WTC11 (cell line): ENCODE data around the gene LAMA2. TPM values are rescaled to one million over a fixed set of nuclear protein-coding genes. Genes with fewer than 3 reads are reported as not detected.

Experiments
- ATAC-seq: fragments of 200-7000 bp; cut with Tn5 transposase; 2 replicates; pipeline ENCODE4 v1.10.0; 2021; ENCODE audit warnings: mild to moderate bottlenecking, moderate library complexity
- CTCF ChIA-PET: fragments of 300-600 bp; sonication (Branson Sonifier 250); formaldehyde crosslinking; loops from one replicate; lab custom pipeline; 2021; ENCODE audit warnings: antibody characterized with exemption; lab: Charles Lee
- POLR2A ChIA-PET: fragments of 350-600 bp; sonication (Branson Sonifier 250); formaldehyde crosslinking; loops from one replicate; lab custom pipeline; 2021; ENCODE audit warnings: antibody characterized with exemption; lab: Charles Lee
- DNase-seq: peaks from one replicate; pipeline ENCODE4 v3.0.0; 2021; ENCODE audit warnings: low spot score
- H3K27ac Mint-ChIP-seq: 2 replicates; pipeline ENCODE4 v1.8.0; 2021; ENCODE audit warnings: mixed read lengths
- H3K27me3 Mint-ChIP-seq: 2 replicates; pipeline ENCODE4 v1.8.0; 2021; ENCODE audit warnings: low read depth, mild to moderate bottlenecking, moderate library complexity, mixed read lengths
- H3K36me3 Mint-ChIP-seq: 2 replicates; pipeline ENCODE4 v1.8.0; 2021; ENCODE audit warnings: mixed read lengths
- H3K4me1 Mint-ChIP-seq: 2 replicates; pipeline ENCODE4 v1.8.0; 2022; ENCODE audit warnings: mixed read lengths
- H3K4me3 Mint-ChIP-seq: 2 replicates; pipeline ENCODE4 v1.8.0; 2021; ENCODE audit warnings: mild to moderate bottlenecking, moderate library complexity, mixed read lengths
- H3K9me3 Mint-ChIP-seq: 2 replicates; pipeline ENCODE4 v1.8.0; 2021; ENCODE audit warnings: mixed read lengths
- AR ChIP-seq: fragments of 250-450 bp; sonication (Bioruptor Pico); IDR thresholded peaks from 2 replicates; pipeline ENCODE4 v1.9.0; 2021; ENCODE audit warnings: mild to moderate bottlenecking
- ATF3 ChIP-seq: sonication (generic); formaldehyde crosslinking; conservative IDR thresholded peaks from 2 replicates; pipeline ENCODE4 v1.8.1; 2022; ENCODE audit warnings: mild to moderate bottlenecking, missing genetic modification reagents
- CBFB ChIP-seq: sonication (generic); formaldehyde crosslinking; IDR thresholded peaks from 2 replicates; pipeline ENCODE4 v1.8.1; 2022; ENCODE audit warnings: mild to moderate bottlenecking, low read depth, missing genetic modification reagents
- FOXP1 ChIP-seq: sonication (generic); formaldehyde crosslinking; IDR thresholded peaks from 2 replicates; pipeline ENCODE4 v1.8.0; 2022; ENCODE audit warnings: missing genetic modification reagents, mild to moderate bottlenecking, moderate library complexity, borderline replicate concordance
- HMGA2 ChIP-seq: fragments of 250-450 bp; sonication (Bioruptor Pico); IDR thresholded peaks from 2 replicates; pipeline ENCODE4 v1.4.0; 2021; ENCODE audit warnings: mild to moderate bottlenecking, moderate library complexity
- JUN ChIP-seq: sonication (generic); formaldehyde crosslinking; IDR thresholded peaks from 2 replicates; pipeline ENCODE4 v1.8.0; 2023; ENCODE audit warnings: mild to moderate bottlenecking, missing genetic modification reagents
- MAX ChIP-seq: sonication (generic); formaldehyde crosslinking; IDR thresholded peaks from 2 replicates; pipeline ENCODE4 v1.8.0; 2022; ENCODE audit warnings: mild to moderate bottlenecking, missing genetic modification reagents
- MXD4 ChIP-seq: fragments of 250-450 bp; sonication (Bioruptor Pico); IDR thresholded peaks from 2 replicates; pipeline ENCODE4 v1.8.0; 2021; ENCODE audit warnings: mild to moderate bottlenecking, moderate library complexity, borderline replicate concordance
- NFATC4 ChIP-seq: fragments of 250-450 bp; sonication (Bioruptor Pico); IDR thresholded peaks from 2 replicates; pipeline ENCODE4 v1.9.0; 2021; ENCODE audit warnings: mild to moderate bottlenecking
- NR3C1 ChIP-seq: sonication (generic); formaldehyde crosslinking; conservative IDR thresholded peaks from 2 replicates; pipeline ENCODE4 v1.8.1; 2023; ENCODE audit warnings: low read depth, mild to moderate bottlenecking, missing genetic modification reagents
- SMAD3 ChIP-seq: sonication (generic); formaldehyde crosslinking; IDR thresholded peaks from 2 replicates; pipeline ENCODE4 v1.8.0; 2022; ENCODE audit warnings: missing genetic modification reagents, mild to moderate bottlenecking, borderline replicate concordance
- TCF7 ChIP-seq: sonication (generic); formaldehyde crosslinking; IDR thresholded peaks from 2 replicates; pipeline ENCODE4 v1.8.0; 2022; ENCODE audit warnings: mild to moderate bottlenecking, low read depth, missing genetic modification reagents, moderate library complexity
- TEAD4 ChIP-seq: sonication (generic); formaldehyde crosslinking; IDR thresholded peaks from 2 replicates; pipeline ENCODE4 v1.8.0; 2022; ENCODE audit warnings: mild to moderate bottlenecking, missing genetic modification reagents
- ZBTB43 ChIP-seq: sonication (generic); formaldehyde crosslinking; IDR thresholded peaks from 2 replicates; pipeline ENCODE4 v1.8.1; 2023; ENCODE audit warnings: mild to moderate bottlenecking, missing genetic modification reagents
- ZNF263 ChIP-seq: sonication (generic); formaldehyde crosslinking; IDR thresholded peaks from 2 replicates; pipeline ENCODE4 v1.8.1; 2022; ENCODE audit warnings: low read depth, mild to moderate bottlenecking, moderate library complexity, missing genetic modification reagents
- ZNF281 ChIP-seq: sonication (generic); formaldehyde crosslinking; IDR thresholded peaks from 2 replicates; pipeline ENCODE4 v1.8.0; 2023; ENCODE audit warnings: mild to moderate bottlenecking, missing genetic modification reagents
- ZNF416 ChIP-seq: fragments of 250-450 bp; sonication (Bioruptor Pico); IDR thresholded peaks from 2 replicates; pipeline ENCODE4 v1.9.0; 2021; ENCODE audit warnings: mild to moderate bottlenecking, inconsistent platforms
- total RNA-seq: library from RNA; stranded (reverse); gene quantifications from 3 replicates; pipeline ENCODE4 v1.2.3, GENCODE V29; 2021
- TF ChIP-seq, protein P1 (sequence below): sonication (generic); formaldehyde crosslinking; IDR thresholded peaks from 2 replicates; pipeline ENCODE4 v1.8.0; 2022; ENCODE audit warnings: mild to moderate bottlenecking, missing genetic modification reagents
- TF ChIP-seq, protein P2 (sequence below): sonication (generic); formaldehyde crosslinking; IDR thresholded peaks from 2 replicates; pipeline ENCODE4 v1.8.1; 2023; ENCODE audit warnings: mild to moderate bottlenecking, moderate library complexity, missing genetic modification reagents
- TF ChIP-seq, protein P3 (sequence below): sonication (generic); formaldehyde crosslinking; IDR thresholded peaks from 2 replicates; pipeline ENCODE4 v1.8.1; 2022; ENCODE audit warnings: missing genetic modification reagents, borderline replicate concordance

The LAMA2 gene
- total RNA-seq, 1 experiment from 2014 or later, result 6.6 TPM

GRCh38 chr6:129558248-129558647 lies 675.3 kb downstream of the LAMA2 start:
- Mint-ChIP-seq H3K9me3 (no peaks in the 10 kb centered on the region), H3K27me3 (no peaks in the 10 kb centered on the region), H3K27ac (no peak overlapping the region), H3K4me1 (0 out of 2 replicates have a peak, but pooled peaks cover 2% of the 10 kb centered on the region), H3K4me3 (no peak overlapping the region), H3K36me3 (no peaks in the 10 kb centered on the region)
- ATAC-seq, result no peak
- DNase-seq, result no peak
- ChIA-PET POLR2A (no interaction called here), CTCF (no interaction called here)
- TF ChIP-seq, protein P1, sequence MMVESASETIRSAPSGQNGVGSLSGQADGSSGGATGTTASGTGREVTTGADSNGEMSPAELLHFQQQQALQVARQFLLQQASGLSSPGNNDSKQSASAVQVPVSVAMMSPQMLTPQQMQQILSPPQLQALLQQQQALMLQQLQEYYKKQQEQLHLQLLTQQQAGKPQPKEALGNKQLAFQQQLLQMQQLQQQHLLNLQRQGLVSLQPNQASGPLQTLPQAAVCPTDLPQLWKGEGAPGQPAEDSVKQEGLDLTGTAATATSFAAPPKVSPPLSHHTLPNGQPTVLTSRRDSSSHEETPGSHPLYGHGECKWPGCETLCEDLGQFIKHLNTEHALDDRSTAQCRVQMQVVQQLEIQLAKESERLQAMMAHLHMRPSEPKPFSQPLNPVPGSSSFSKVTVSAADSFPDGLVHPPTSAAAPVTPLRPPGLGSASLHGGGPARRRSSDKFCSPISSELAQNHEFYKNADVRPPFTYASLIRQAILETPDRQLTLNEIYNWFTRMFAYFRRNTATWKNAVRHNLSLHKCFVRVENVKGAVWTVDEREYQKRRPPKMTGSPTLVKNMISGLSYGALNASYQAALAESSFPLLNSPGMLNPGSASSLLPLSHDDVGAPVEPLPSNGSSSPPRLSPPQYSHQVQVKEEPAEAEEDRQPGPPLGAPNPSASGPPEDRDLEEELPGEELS (CRISPR knock-in tag), result no peak
- TF ChIP-seq, protein P2, sequence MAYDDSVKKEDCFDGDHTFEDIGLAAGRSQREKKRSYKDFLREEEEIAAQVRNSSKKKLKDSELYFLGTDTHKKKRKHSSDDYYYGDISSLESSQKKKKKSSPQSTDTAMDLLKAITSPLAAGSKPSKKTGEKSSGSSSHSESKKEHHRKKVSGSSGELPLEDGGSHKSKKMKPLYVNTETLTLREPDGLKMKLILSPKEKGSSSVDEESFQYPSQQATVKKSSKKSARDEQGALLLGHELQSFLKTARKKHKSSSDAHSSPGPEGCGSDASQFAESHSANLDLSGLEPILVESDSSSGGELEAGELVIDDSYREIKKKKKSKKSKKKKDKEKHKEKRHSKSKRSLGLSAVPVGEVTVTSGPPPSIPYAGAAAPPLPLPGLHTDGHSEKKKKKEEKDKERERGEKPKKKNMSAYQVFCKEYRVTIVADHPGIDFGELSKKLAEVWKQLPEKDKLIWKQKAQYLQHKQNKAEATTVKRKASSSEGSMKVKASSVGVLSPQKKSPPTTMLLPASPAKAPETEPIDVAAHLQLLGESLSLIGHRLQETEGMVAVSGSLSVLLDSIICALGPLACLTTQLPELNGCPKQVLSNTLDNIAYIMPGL (CRISPR knock-in tag), result no peak
- TF ChIP-seq ZNF416 (CRISPR knock-in tag) (no peak), SMAD3 (no peak), JUN (CRISPR knock-in tag) (no peak), CBFB (CRISPR knock-in tag) (no peak), NFATC4 (no peak), MXD4 (no peak), ZBTB43 (CRISPR knock-in tag) (no peak), FOXP1 (no peak), ATF3 (CRISPR knock-in tag) (no peak), NR3C1 (CRISPR knock-in tag) (no peak), TEAD4 (no peak), HMGA2 (CRISPR knock-in tag) (no peak)
- TF ChIP-seq, protein P3, sequence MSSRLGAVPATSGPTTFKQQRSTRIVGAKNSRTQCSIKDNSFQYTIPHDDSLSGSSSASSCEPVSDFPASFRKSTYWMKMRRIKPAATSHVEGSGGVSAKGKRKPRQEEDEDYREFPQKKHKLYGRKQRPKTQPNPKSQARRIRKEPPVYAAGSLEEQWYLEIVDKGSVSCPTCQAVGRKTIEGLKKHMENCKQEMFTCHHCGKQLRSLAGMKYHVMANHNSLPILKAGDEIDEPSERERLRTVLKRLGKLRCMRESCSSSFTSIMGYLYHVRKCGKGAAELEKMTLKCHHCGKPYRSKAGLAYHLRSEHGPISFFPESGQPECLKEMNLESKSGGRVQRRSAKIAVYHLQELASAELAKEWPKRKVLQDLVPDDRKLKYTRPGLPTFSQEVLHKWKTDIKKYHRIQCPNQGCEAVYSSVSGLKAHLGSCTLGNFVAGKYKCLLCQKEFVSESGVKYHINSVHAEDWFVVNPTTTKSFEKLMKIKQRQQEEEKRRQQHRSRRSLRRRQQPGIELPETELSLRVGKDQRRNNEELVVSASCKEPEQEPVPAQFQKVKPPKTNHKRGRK (CRISPR knock-in tag), result no peak

DNA sequence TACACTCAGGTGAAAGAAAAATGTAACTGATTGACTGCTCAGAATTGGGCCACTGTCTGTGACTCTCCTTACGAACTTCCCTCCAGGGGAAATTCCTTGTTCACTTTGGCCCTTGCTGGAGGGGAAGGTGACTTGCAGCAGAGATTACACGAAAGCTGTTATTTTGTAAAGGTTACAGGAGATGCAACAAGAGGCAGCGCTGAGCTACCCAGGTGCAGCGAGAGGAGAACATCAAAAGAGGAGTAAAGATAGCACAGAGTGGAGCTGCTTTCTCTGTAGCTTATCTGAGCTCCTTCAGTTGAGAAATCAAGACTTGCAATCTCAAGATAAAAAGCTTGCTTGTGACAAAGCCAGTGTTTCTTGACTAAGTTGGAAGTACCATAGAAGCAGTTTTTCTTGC lies 682.4 kb downstream of the LAMA2 start:
- peaks cover 5% of the 10 kb centered on the region for H3K9me3 Mint-ChIP-seq
- no peak overlapping the region for H3K4me3 Mint-ChIP-seq
- CTCF ChIA-PET, result interaction anchor here (1.3 to 2.7 kb wide), 5 partner anchors 10 to 210 kb away, joined by 5 to 27 read pairs (median 9); no protein-coding TSS in a partner anchor
- H3K27ac Mint-ChIP-seq, result peak overlapping the region; percentile 55
- ATAC-seq (peak; percentile 48), DNase-seq (no peak)
- H3K36me3 Mint-ChIP-seq, result peaks cover 4% of the 10 kb centered on the region
- no peaks in the 10 kb centered on the region for H3K27me3 Mint-ChIP-seq
- H3K4me1 Mint-ChIP-seq, result 0 out of 2 replicates have a peak, but pooled peaks cover 2% of the 10 kb centered on the region
- POLR2A ChIA-PET, result no interaction called here
- no peak for TF ChIP-seq SMAD3
- TF ChIP-seq, protein P3 (CRISPR knock-in tag), result no peak
- TF ChIP-seq TCF7 (CRISPR knock-in tag), result no peak
- no peak for TF ChIP-seq MAX (CRISPR knock-in tag)
- TF ChIP-seq MXD4, result no peak
- no peak for TF ChIP-seq ZNF263 (CRISPR knock-in tag)
- no peak for TF ChIP-seq NR3C1 (CRISPR knock-in tag)
- no peak for TF ChIP-seq AR (CRISPR knock-in tag)
- no peak for TF ChIP-seq ZNF281 (CRISPR knock-in tag)
